Gastrocnemius medialis (tissue), 4 donors: ENCODE data around the gene KRAS. TPM values are rescaled to one million over a fixed set of nuclear protein-coding genes. Genes with fewer than 3 reads are reported as not detected.

Experiments
- ATAC-seq, 2 donors: fragments of 150-250 bp; one replicate each; pipeline ENCODE4 v1.9.1; 2016
- DNase-seq, 2 donors: peaks; one replicate each; pipeline ENCODE4 v3.0.0-alpha.2; 2019
- H3K27ac ChIP-seq, 4 donors: fragments of 200-600 bp; sonication (generic); 1 replicate in 1 of 4; 2 replicates in 3 of 4; pipeline ENCODE4 v1.5.1; 2016 to 2018; ENCODE audit warnings: mild to moderate bottlenecking in 2 of 4, moderate library complexity in 1 of 4
- H3K27me3 ChIP-seq, 3 donors: fragments of 200-600 bp; sonication (generic) in 2 of 3; 1 replicate in 1 of 3; 2 replicates in 2 of 3; pipeline versions ENCODE4 v1.5.1 to v1.6.0; 2016 to 2019; ENCODE audit warnings: mild to moderate bottlenecking in 1 of 3, moderate library complexity in 1 of 3
- H3K36me3 ChIP-seq, 2 donors: fragments of 200-600 bp; sonication (generic) in 1 of 2; one replicate each; pipeline ENCODE4 v1.5.1; 2017 to 2018
- H3K4me1 ChIP-seq, 2 donors: fragments of 200-600 bp; sonication (generic) in 1 of 2; one replicate each; pipeline ENCODE4 v1.5.1; 2016 to 2017; ENCODE audit warnings: mild to moderate bottlenecking in 2 of 2
- H3K4me3 ChIP-seq, 4 donors: fragments of 200-600 bp; sonication (generic) in 3 of 4; 1 replicate in 1 of 4; 2 replicates in 3 of 4; pipeline ENCODE4 v1.5.1; 2016 to 2019; ENCODE audit warnings: mild to moderate bottlenecking in 2 of 4
- H3K9me3 ChIP-seq, 3 donors: fragments of 200-600 bp; sonication (generic) in 2 of 3; 1 replicate in 1 of 3; 2 replicates in 2 of 3; pipeline ENCODE4 v1.5.1; 2016 to 2019
- CTCF ChIP-seq, 5 experiments: fragments of 450-650 bp in 3 of 5; fragments of 200-600 bp in 2 of 5; sonication (generic) in 2 of 5; IDR thresholded peaks in 4 of 5; conservative IDR thresholded peaks in 1 of 5; 1 replicate in 4 of 5; 2 replicates in 1 of 5; pipeline ENCODE4 v1.5.1; 2016 to 2019; ENCODE audit warnings: antibody characterized with exemption in 5 of 5, mild to moderate bottlenecking in 3 of 5, moderate library complexity in 3 of 5
- POLR2A ChIP-seq, 2 donors: fragments of 450-650 bp; IDR thresholded peaks; one replicate each; pipeline ENCODE4 v1.6.1; 2017; ENCODE audit warnings: antibody characterized with exemption in 2 of 2, mild to moderate bottlenecking in 2 of 2, moderate library complexity in 2 of 2
- in situ Hi-C, 4 donors: fragments of 200-750 bp; cut with MboI; loops; one replicate each; pipeline versions ENCODE4 v1.15.0 to v1.8.0; 2017; ENCODE audit warnings: low sequenced_read_pairs in 4 of 4
- intact Hi-C: fragments of 100-400 bp; cut with DNase I; formaldehyde crosslinking; loops from one replicate; pipeline ENCODE4 v1.15.1; 2023; ENCODE audit warnings: low total_unique reads
- total RNA-seq, 4 donors: library from RNA; depleted of rRNA; stranded (reverse); fragments of >200 nt; gene quantifications; one replicate each; pipeline versions ENCODE4 v1.1.0 to v1.2.3, GENCODE V29; 2016

KRAS gene
- total RNA-seq, 4 donors from 2014 or later, result 7.0 to 9.5 (median 8.0) TPM

- Histone ChIP-seq H3K27ac (no peak overlapping the region), H3K27me3 (no peaks in the 10 kb centered on the region), H3K4me3 (no peak overlapping the region), H3K9me3 (no peaks in the 10 kb centered on the region), H3K4me1 (no peaks in the 10 kb centered on the region), H3K36me3 (no peaks in the 10 kb centered on the region)
- no peak for DNase-seq
- intact Hi-C loops (no loop called here), in situ Hi-C loops (no loop called here)
- ATAC-seq, result no peak
- no peak for TF ChIP-seq CTCF (IDR thresholded peaks at IDR 0.05 in 4 of 5, conservative IDR thresholded peaks at IDR 0.05 in 1 of 5)
- no peak for TF ChIP-seq POLR2A (IDR thresholded peaks at IDR 0.05)
Measured at GRCh38 chr12:25278269-25278668, 27.5 kb upstream of the KRAS start.

GRCh38 chr12:25276199-25276937 is 25.6 kb upstream of the KRAS start:
- peak in 1 of 2 donors; percentile 30 for ATAC-seq

GRCh38 chr12:25271486-25272098 is 20.9 kb upstream of the KRAS start:
- DNase-seq (no peak), ATAC-seq (no peak)
- TF ChIP-seq CTCF (IDR thresholded peaks at IDR 0.05 in 4 of 5, conservative IDR thresholded peaks at IDR 0.05 in 1 of 5), result no peak
- no peak for TF ChIP-seq POLR2A (IDR thresholded peaks at IDR 0.05)
- intact Hi-C loops, result no loop called here
- no peaks in the 10 kb centered on the region for H3K9me3 ChIP-seq
- in situ Hi-C loops, result no loop called here
- H3K36me3 ChIP-seq, result no peaks in the 10 kb centered on the region
- no peak overlapping the region for H3K4me3 ChIP-seq
- H3K27ac ChIP-seq, result no peak overlapping the region
- H3K27me3 ChIP-seq, result no peaks in the 10 kb centered on the region
- H3K4me1 ChIP-seq, result no peaks in the 10 kb centered on the region

More at GRCh38 chr12:25276199-25276937, 25.6 kb upstream of the KRAS start:
- H3K4me1 ChIP-seq, result no peaks in the 10 kb centered on the region
- in situ Hi-C loops (no loop called here), intact Hi-C loops (no loop called here)
- H3K9me3 ChIP-seq, result no peaks in the 10 kb centered on the region
- no peaks in the 10 kb centered on the region for H3K36me3 ChIP-seq
- H3K4me3 ChIP-seq, result no peak overlapping the region
- H3K27ac ChIP-seq, result no peak overlapping the region
- H3K27me3 ChIP-seq, result no peaks in the 10 kb centered on the region
- peak in 1 of 2 donors; percentile 21 for DNase-seq
- TF ChIP-seq CTCF (IDR thresholded peaks at IDR 0.05 in 4 of 5, conservative IDR thresholded peaks at IDR 0.05 in 1 of 5) (no peak), POLR2A (IDR thresholded peaks at IDR 0.05) (no peak)

GRCh38 chr12:25269701-25270100 is 19.0 kb upstream of the KRAS start:
- Histone ChIP-seq H3K4me1 (no peaks in the 10 kb centered on the region), H3K9me3 (no peaks in the 10 kb centered on the region), H3K27ac (no peak overlapping the region), H3K4me3 (no peak overlapping the region), H3K36me3 (no peaks in the 10 kb centered on the region), H3K27me3 (no peaks in the 10 kb centered on the region)
- no peak for DNase-seq
- ATAC-seq, result no peak
- no peak for TF ChIP-seq POLR2A (IDR thresholded peaks at IDR 0.05)
- TF ChIP-seq CTCF (IDR thresholded peaks at IDR 0.05 in 4 of 5, conservative IDR thresholded peaks at IDR 0.05 in 1 of 5), result no peak
- in situ Hi-C loops, result no loop called here
- intact Hi-C loops, result no loop called here
